NCI-H2029 (cell line): ENCODE data around the gene STIM1.
"Not testable (repeated sequence)": the region's sequence is repeated elsewhere in the genome, so short reads cannot be mapped to it uniquely, and the experiment has no call there.

ENCODE experiments used
- DNase-seq: peaks from one replicate; lab custom pipeline; 2025; lab: John Stamatoyannopoulos, UW

STIM1 gene

GRCh38 chr11:3854977-3855807 is at the start of gene STIM1:
STIM1 (plus strand) TSS chr11:3855664; CDS start chr11:3856271, 607 bp downstream.
- peak; percentile 91 for DNase-seq

- DNase-seq, result peak; percentile 47
These were observed 47.3 kb upstream of the STIM1 start, which contains the start of gene PGAP2 for GRCh38 chr11:3807909-3808860. PGAP2 (plus strand) TSS chr11:3808560; CDS start chr11:3811260, 2,700 bp downstream.

GRCh38 chr11:3808861-3809623 is 46.4 kb upstream of the STIM1 start:
- DNase-seq, result peak; percentile 59

- no peak for DNase-seq
These were observed 45.9 kb upstream of the STIM1 start for GRCh38 chr11:3809624-3809928.

- DNase-seq, result no peak
These were observed 45.0 kb upstream of the STIM1 start for GRCh38 chr11:3810446-3810845.

GRCh38 chr11:3810951-3811350 is 44.5 kb upstream of the STIM1 start:
- no peak for DNase-seq

GRCh38 chr11:3814832-3815231 is 40.6 kb upstream of the STIM1 start:
- not testable (repeated sequence) for DNase-seq

- no peak for DNase-seq
These were observed 39.6 kb upstream of the STIM1 start for GRCh38 chr11:3815845-3816244.

GRCh38 chr11:3816673-3817072 is 38.8 kb upstream of the STIM1 start:
- DNase-seq, result no peak

- DNase-seq, result no peak
These were observed 38.2 kb upstream of the STIM1 start for GRCh38 chr11:3817181-3817800.

GRCh38 chr11:3820971-3821370 is 34.5 kb upstream of the STIM1 start:
- DNase-seq, result no peak

- no peak for DNase-seq
These were observed 33.2 kb upstream of the STIM1 start for GRCh38 chr11:3822312-3822711.

- no peak for DNase-seq
These were observed 32.2 kb upstream of the STIM1 start for GRCh38 chr11:3823303-3823702.

GRCh38 chr11:3823762-3824506 is 31.5 kb upstream of the STIM1 start:
- no peak for DNase-seq

- DNase-seq, result peak; percentile 18
These were observed 30.6 kb upstream of the STIM1 start for GRCh38 chr11:3824714-3825472.

GRCh38 chr11:3825473-3826154 is 29.9 kb upstream of the STIM1 start:
- no peak for DNase-seq

- no peak for DNase-seq
These were observed 28.7 kb upstream of the STIM1 start for GRCh38 chr11:3826721-3827120.

GRCh38 chr11:3827434-3828186 is 27.9 kb upstream of the STIM1 start:
- DNase-seq, result no peak

- no peak for DNase-seq
These were observed 25.4 kb upstream of the STIM1 start for GRCh38 chr11:3830088-3830487.
